ENCODE results near the gene SFTA2.

DNA sequence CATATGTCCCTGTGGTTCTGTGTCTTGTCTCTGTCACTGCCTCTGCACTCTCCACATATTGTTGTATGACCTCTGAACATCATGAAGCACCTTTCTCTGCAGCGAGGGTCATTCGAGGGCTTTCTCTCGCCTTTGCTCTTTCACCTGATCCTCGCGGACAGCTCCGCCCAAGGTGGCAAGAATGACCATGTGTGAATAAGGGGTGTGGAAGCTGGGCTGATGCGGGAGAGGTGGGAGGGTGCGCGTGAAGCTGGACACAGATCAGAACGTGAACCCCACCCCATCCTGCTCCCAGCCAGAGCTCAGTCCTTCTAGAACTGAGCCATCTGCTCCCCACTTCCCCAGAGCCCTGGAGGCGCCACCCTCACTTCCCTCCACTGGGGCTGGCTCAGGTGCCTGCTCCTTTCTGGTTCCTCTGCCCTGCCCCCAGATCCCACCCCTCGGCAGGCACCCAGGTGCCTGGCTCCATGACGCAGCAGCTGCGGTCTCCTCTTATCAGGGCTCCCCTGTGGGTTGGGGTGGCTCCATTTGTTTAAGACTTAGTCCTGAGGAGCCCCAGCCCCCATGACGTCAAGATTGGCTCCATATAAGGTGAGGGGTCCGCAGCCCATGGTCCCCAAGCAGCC, 8.5 kb upstream of the SFTA2 start, which contains the start of gene MUCL3:
- TF ChIP-seq, protein P1, sequence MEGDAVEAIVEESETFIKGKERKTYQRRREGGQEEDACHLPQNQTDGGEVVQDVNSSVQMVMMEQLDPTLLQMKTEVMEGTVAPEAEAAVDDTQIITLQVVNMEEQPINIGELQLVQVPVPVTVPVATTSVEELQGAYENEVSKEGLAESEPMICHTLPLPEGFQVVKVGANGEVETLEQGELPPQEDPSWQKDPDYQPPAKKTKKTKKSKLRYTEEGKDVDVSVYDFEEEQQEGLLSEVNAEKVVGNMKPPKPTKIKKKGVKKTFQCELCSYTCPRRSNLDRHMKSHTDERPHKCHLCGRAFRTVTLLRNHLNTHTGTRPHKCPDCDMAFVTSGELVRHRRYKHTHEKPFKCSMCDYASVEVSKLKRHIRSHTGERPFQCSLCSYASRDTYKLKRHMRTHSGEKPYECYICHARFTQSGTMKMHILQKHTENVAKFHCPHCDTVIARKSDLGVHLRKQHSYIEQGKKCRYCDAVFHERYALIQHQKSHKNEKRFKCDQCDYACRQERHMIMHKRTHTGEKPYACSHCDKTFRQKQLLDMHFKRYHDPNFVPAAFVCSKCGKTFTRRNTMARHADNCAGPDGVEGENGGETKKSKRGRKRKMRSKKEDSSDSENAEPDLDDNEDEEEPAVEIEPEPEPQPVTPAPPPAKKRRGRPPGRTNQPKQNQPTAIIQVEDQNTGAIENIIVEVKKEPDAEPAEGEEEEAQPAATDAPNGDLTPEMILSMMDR (conservative IDR thresholded peaks at IDR 0.05; ENCODE audit: low read depth, low read length) = no peak
- no peak for TF ChIP-seq EZH2 (IDR thresholded peaks at IDR 0.05; ENCODE audit: borderline replicate concordance, low read depth, low read length, poor library complexity, severe bottlenecking)

Data from A673 (cell line).